Gastroesophageal sphincter (tissue), 3 donors: Measurements from ENCODE around the gene EFEMP2.

Source experiments
- POLR2A ChIP-seq, 2 donors: fragments of 450-650 bp; IDR thresholded peaks; one replicate each; pipeline ENCODE4 v1.6.1; 2017; ENCODE audit warnings: antibody characterized with exemption in 2 of 2, mild to moderate bottlenecking in 2 of 2, moderate library complexity in 1 of 2
- TF ChIP-seq, protein P1 (sequence below), 4 experiments: fragments of 200-600 bp in 2 of 4; fragments of 450-650 bp in 2 of 4; sonication (generic) in 1 of 4; IDR thresholded peaks; one replicate each; pipeline ENCODE4 v1.5.1; 2017 to 2019; ENCODE audit warnings: antibody characterized with exemption in 4 of 4, mild to moderate bottlenecking in 2 of 4, moderate library complexity in 2 of 4

DNA sequence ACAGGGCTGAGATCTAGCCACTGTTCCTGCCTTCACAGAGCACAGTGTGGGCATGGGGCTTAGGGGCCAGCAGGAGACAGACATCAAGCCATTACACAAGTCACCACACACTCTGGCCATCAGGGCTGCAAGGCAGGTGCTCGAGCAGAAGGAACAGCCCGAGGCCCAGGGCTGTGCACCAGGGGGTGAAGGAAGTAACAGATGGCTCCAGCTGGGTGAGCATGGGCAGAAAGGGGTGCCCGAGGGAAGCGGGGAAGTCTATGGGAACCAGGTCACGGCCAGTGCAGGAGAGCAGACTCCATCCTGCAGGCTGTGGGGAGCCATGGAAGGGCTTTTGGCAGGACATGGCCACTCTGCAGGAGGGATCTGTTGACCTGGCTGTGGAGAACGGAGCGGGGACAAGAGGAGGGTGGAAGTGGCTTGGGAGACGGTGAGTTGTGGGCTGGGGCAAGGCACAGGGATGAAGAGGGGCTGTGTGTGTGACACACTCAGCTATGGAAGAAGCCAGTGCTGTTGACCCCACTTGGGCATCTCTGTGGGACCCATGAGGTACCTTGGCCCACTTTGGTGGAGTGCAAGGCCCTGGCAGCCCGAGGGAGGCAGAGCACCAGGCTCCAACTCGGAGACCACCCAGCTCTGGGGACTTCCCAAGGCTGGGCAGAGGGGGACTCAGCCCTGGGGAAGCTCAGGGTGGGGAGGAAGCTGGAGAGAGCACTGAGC, 42.7 kb upstream of the EFEMP2 start:
- TF ChIP-seq, protein P1, sequence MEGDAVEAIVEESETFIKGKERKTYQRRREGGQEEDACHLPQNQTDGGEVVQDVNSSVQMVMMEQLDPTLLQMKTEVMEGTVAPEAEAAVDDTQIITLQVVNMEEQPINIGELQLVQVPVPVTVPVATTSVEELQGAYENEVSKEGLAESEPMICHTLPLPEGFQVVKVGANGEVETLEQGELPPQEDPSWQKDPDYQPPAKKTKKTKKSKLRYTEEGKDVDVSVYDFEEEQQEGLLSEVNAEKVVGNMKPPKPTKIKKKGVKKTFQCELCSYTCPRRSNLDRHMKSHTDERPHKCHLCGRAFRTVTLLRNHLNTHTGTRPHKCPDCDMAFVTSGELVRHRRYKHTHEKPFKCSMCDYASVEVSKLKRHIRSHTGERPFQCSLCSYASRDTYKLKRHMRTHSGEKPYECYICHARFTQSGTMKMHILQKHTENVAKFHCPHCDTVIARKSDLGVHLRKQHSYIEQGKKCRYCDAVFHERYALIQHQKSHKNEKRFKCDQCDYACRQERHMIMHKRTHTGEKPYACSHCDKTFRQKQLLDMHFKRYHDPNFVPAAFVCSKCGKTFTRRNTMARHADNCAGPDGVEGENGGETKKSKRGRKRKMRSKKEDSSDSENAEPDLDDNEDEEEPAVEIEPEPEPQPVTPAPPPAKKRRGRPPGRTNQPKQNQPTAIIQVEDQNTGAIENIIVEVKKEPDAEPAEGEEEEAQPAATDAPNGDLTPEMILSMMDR (IDR thresholded peaks at IDR 0.05): no peak
- no peak for TF ChIP-seq POLR2A (IDR thresholded peaks at IDR 0.05)
